Amniotic epithelial cell (primary cell): Measurements from ENCODE around the gene FXYD2.
"Not testable (repeated sequence)": the region's sequence is repeated elsewhere in the genome, so short reads cannot be mapped to it uniquely, and the experiment has no call there.

Source experiments
- DNase-seq: peaks from one replicate; pipeline ENCODE4 v3.0.0-alpha.2; 2010; ENCODE audit warnings: low read depth

The FXYD2 gene

DNA sequence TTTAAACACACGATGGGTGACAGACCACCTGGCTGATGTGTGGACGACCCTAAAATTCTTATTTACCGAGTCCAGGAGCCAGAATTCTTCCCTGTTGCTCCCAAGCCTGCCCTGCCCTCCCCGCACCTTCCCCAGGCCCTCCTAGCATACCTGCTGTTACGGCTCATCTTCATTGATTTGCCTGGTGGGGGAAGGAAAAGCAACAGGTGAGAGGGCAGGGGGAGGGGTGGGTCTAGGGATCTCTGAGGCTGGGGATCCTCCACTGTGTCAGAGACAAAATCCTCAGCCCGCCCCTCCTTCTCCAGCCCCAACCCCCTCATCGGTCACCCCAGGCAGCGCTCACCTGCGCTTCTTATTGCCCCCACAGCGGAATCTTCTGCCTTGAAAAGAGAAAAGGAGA, 4.0 kb downstream of the FXYD2 start:
- DNase-seq, result no peak

DNA sequence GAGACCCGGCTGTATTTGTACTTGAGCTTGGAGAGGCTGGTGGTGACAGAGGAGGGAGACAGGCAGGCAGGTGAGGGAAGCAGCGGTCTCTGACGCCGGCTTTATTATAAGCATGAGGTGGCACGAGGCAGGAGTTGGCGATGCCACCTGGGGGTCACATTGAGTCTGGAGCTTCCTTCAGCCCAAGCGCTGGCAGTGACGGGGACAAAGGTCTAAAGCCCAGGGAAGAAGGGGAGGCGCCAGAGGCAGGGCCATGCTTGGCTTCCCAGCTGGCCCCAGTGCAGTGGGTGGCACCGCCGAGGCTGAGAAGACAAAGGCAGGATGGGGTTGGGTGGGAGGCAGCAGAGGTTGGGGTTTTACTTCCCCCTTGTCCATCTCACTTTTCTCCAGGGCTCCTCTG, 4.5 kb downstream of the FXYD2 start:
- DNase-seq, result no peak

- peak; percentile 62 for DNase-seq
These were observed 5.2 kb downstream of the FXYD2 start for GRCh38 chr11:117819096-117820040.

- DNase-seq, result peak; percentile 58
These were observed 6.3 kb downstream of the FXYD2 start for GRCh38 chr11:117818041-117818873.

- DNase-seq, result peak; percentile 64
These were observed 7.0 kb downstream of the FXYD2 start for GRCh38 chr11:117817368-117818040.

- no peak for DNase-seq
These were observed 7.6 kb downstream of the FXYD2 start for GRCh38 chr11:117816846-117817367.

GRCh38 chr11:117816151-117816741, 8.3 kb downstream of the FXYD2 start:
- DNase-seq, result peak; percentile 77

GRCh38 chr11:117815262-117815803, 9.2 kb downstream of the FXYD2 start:
- no peak for DNase-seq

GRCh38 chr11:117814766-117815261, 9.7 kb downstream of the FXYD2 start:
- DNase-seq, result peak; percentile 30

- no peak for DNase-seq
These were observed 10.3 kb downstream of the FXYD2 start for GRCh38 chr11:117814204-117814765.

- not testable (repeated sequence) for DNase-seq
These were observed 14.5 kb downstream of the FXYD2 start for GRCh38 chr11:117810056-117810451.

GRCh38 chr11:117809236-117810055, 15.1 kb downstream of the FXYD2 start:
- DNase-seq, result peak; percentile 24

DNA sequence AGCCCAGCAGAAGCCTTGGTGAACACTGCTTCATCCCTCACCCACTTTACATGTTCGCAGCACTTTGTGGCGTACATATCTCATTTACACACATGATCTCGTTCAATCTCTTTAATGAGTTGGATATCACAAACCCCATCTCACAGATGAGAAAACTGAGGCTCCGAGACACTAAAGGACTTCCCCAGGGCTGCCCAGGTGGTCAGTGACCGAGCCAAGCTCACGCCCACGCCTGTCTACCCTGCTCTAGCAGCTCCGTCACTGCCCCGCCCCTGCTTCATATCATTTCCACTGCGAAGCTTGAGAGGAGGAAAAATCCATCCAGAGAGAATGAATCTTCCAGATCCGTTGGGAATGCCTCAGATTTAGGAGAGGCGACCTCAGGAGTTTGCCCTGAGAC, 15.8 kb downstream of the FXYD2 start:
- DNase-seq, result peak; percentile 41

GRCh38 chr11:117807482-117808327, 16.8 kb downstream of the FXYD2 start:
- peak; percentile 29 for DNase-seq

GRCh38 chr11:117806846-117807245, 17.7 kb downstream of the FXYD2 start:
- DNase-seq, result no peak

DNA sequence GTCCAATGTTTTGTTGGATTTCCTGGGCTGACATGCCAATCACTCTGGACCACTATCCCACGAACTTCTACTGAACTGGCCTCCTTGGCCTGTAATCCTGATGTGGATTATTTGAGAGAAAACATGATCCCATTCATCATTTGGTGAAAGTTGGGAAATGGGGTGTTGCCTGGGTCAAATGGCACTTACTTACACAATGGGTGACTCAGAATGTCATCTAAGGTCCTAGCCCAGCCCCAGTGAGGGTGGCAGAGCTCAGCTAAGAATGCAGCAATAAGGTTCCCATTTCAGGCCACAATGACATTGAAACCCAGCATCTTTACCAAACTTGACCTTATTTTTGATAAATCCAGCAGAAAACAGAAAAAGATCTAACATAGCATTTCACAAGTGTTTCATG, 19.5 kb downstream of the FXYD2 start:
- peak; percentile 11 for DNase-seq

- DNase-seq, result no peak
These were observed 20.6 kb downstream of the FXYD2 start for GRCh38 chr11:117803896-117804295.

GRCh38 chr11:117799634-117800033, 24.9 kb downstream of the FXYD2 start:
- no peak for DNase-seq
